K562 (cell line): Measurements from ENCODE around the gene UCK1. TPM values are rescaled to one million over a fixed set of nuclear protein-coding genes. Genes with fewer than 3 reads are reported as not detected.

Experiments used
- ELF1 ChIP-seq: fragments of 200-800 bp; sonication (Bioruptor generic); IDR thresholded peaks from 2 replicates; pipeline ENCODE4 v1.6.1; 2016; ENCODE audit warnings: missing genetic modification characterization, missing compliant biosample characterization
- FOXJ2 ChIP-seq: fragments of 200-800 bp; sonication (Bioruptor generic); IDR thresholded peaks from 2 replicates; pipeline ENCODE4 v1.6.1; 2016; ENCODE audit warnings: missing genetic modification characterization, missing compliant biosample characterization
- ZNF23 ChIP-seq: fragments of 250-450 bp; sonication (Bioruptor Pico); IDR thresholded peaks from 2 replicates; pipeline ENCODE4 v1.4.0; 2020; ENCODE audit warnings: mild to moderate bottlenecking
- polyA plus RNA-seq, 8 experiments: library from polyadenylated mRNA; depleted of rRNA in 4 of 8; stranded (reverse) in 5 of 8; unstranded in 3 of 8; fragments of >200 nt; fragmentation: Nextera tagmentation in 2 of 8; fragmentation: Illumina TruSeq in 1 of 8; extraction: Ambion mirVana in 2 of 8; extraction: Trizol in 1 of 8; gene quantifications; 2 replicates each; pipeline versions ENCODE4 v1.2.1 to v1.2.3, GENCODE V29; 2011 to 2014; ENCODE audit warnings: inconsistent platforms in 1 of 8, missing spikeins in 1 of 8
- total RNA-seq, 7 experiments: library from RNA; depleted of rRNA in 6 of 7; stranded (reverse); fragments of >200 nt in 6 of 7; fragmentation: Illumina TruSeq in 2 of 7; extraction: Trizol in 2 of 7; gene quantifications; 2 replicates each; pipeline versions ENCODE4 v1.2.1 to v1.2.3, GENCODE V29; 2011 to 2021; ENCODE audit warnings: low replicate concordance in 1 of 7
- TF ChIP-seq, protein P1 (sequence below): fragments of 450-650 bp; IDR thresholded peaks from 2 replicates; pipeline ENCODE4 v1.6.1; 2016; ENCODE audit warnings: mild to moderate bottlenecking, moderate library complexity
- TF ChIP-seq, protein P2 (sequence below): fragments of 450-650 bp; IDR thresholded peaks from 2 replicates; pipeline ENCODE4 v1.6.1; 2016; ENCODE audit warnings: borderline replicate concordance

UCK1 gene
- total and polyA plus RNA-seq, 9 of the 15 experiments (the other 6 are each of a cell fraction or from before 2014, with no cell fraction given): 0.27 to 27.5 (median 16.1) TPM

GRCh38 chr9:131475111-131475955 lies 55.7 kb downstream of the UCK1 start (continued):
- TF ChIP-seq, protein P1, sequence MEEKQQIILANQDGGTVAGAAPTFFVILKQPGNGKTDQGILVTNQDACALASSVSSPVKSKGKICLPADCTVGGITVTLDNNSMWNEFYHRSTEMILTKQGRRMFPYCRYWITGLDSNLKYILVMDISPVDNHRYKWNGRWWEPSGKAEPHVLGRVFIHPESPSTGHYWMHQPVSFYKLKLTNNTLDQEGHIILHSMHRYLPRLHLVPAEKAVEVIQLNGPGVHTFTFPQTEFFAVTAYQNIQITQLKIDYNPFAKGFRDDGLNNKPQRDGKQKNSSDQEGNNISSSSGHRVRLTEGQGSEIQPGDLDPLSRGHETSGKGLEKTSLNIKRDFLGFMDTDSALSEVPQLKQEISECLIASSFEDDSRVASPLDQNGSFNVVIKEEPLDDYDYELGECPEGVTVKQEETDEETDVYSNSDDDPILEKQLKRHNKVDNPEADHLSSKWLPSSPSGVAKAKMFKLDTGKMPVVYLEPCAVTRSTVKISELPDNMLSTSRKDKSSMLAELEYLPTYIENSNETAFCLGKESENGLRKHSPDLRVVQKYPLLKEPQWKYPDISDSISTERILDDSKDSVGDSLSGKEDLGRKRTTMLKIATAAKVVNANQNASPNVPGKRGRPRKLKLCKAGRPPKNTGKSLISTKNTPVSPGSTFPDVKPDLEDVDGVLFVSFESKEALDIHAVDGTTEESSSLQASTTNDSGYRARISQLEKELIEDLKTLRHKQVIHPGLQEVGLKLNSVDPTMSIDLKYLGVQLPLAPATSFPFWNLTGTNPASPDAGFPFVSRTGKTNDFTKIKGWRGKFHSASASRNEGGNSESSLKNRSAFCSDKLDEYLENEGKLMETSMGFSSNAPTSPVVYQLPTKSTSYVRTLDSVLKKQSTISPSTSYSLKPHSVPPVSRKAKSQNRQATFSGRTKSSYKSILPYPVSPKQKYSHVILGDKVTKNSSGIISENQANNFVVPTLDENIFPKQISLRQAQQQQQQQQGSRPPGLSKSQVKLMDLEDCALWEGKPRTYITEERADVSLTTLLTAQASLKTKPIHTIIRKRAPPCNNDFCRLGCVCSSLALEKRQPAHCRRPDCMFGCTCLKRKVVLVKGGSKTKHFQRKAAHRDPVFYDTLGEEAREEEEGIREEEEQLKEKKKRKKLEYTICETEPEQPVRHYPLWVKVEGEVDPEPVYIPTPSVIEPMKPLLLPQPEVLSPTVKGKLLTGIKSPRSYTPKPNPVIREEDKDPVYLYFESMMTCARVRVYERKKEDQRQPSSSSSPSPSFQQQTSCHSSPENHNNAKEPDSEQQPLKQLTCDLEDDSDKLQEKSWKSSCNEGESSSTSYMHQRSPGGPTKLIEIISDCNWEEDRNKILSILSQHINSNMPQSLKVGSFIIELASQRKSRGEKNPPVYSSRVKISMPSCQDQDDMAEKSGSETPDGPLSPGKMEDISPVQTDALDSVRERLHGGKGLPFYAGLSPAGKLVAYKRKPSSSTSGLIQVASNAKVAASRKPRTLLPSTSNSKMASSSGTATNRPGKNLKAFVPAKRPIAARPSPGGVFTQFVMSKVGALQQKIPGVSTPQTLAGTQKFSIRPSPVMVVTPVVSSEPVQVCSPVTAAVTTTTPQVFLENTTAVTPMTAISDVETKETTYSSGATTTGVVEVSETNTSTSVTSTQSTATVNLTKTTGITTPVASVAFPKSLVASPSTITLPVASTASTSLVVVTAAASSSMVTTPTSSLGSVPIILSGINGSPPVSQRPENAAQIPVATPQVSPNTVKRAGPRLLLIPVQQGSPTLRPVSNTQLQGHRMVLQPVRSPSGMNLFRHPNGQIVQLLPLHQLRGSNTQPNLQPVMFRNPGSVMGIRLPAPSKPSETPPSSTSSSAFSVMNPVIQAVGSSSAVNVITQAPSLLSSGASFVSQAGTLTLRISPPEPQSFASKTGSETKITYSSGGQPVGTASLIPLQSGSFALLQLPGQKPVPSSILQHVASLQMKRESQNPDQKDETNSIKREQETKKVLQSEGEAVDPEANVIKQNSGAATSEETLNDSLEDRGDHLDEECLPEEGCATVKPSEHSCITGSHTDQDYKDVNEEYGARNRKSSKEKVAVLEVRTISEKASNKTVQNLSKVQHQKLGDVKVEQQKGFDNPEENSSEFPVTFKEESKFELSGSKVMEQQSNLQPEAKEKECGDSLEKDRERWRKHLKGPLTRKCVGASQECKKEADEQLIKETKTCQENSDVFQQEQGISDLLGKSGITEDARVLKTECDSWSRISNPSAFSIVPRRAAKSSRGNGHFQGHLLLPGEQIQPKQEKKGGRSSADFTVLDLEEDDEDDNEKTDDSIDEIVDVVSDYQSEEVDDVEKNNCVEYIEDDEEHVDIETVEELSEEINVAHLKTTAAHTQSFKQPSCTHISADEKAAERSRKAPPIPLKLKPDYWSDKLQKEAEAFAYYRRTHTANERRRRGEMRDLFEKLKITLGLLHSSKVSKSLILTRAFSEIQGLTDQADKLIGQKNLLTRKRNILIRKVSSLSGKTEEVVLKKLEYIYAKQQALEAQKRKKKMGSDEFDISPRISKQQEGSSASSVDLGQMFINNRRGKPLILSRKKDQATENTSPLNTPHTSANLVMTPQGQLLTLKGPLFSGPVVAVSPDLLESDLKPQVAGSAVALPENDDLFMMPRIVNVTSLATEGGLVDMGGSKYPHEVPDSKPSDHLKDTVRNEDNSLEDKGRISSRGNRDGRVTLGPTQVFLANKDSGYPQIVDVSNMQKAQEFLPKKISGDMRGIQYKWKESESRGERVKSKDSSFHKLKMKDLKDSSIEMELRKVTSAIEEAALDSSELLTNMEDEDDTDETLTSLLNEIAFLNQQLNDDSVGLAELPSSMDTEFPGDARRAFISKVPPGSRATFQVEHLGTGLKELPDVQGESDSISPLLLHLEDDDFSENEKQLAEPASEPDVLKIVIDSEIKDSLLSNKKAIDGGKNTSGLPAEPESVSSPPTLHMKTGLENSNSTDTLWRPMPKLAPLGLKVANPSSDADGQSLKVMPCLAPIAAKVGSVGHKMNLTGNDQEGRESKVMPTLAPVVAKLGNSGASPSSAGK: no peak
- TF ChIP-seq ELF1 (tag) (no peak), ZNF23 (CRISPR knock-in tag) (no peak), FOXJ2 (tag) (no peak)
- TF ChIP-seq, protein P2, sequence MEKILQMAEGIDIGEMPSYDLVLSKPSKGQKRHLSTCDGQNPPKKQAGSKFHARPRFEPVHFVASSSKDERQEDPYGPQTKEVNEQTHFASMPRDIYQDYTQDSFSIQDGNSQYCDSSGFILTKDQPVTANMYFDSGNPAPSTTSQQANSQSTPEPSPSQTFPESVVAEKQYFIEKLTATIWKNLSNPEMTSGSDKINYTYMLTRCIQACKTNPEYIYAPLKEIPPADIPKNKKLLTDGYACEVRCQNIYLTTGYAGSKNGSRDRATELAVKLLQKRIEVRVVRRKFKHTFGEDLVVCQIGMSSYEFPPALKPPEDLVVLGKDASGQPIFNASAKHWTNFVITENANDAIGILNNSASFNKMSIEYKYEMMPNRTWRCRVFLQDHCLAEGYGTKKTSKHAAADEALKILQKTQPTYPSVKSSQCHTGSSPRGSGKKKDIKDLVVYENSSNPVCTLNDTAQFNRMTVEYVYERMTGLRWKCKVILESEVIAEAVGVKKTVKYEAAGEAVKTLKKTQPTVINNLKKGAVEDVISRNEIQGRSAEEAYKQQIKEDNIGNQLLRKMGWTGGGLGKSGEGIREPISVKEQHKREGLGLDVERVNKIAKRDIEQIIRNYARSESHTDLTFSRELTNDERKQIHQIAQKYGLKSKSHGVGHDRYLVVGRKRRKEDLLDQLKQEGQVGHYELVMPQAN: no peak
- TF ChIP-seq, all 486 proteins: peak for 3
